BJ (cell line): ENCODE data around the gene PRKD3. TPM values are rescaled to one million over a fixed set of nuclear protein-coding genes. Genes with fewer than 3 reads are reported as not detected.

Experiments
- CTCF ChIA-PET: fragments of 350-600 bp; formaldehyde crosslinking; extraction: SDS; loops from one replicate; lab custom pipeline; 2021; ENCODE audit warnings: antibody characterized with exemption, inconsistent platforms; lab: Yijun Ruan, JAX
- POLR2A ChIA-PET: fragments of 300-600 bp; sonication (Branson Sonifier 250); formaldehyde crosslinking; extraction: SDS; loops from one replicate; lab custom pipeline; 2021; ENCODE audit warnings: antibody characterized with exemption; lab: Charles Lee
- DNase-seq: peaks from one replicate; pipeline ENCODE4 v3.0.0-alpha.2; 2011; ENCODE audit warnings: low read depth
- H3K27me3 ChIP-seq: 2 replicates; pipeline ENCODE4 v1.6.0; 2011; ENCODE audit warnings: low read length; ENCODE audit not compliant: control insufficient read depth, insufficient read depth
- H3K36me3 ChIP-seq: 2 replicates; pipeline ENCODE4 v1.5.1; 2011; ENCODE audit warnings: low read length; ENCODE audit not compliant: control insufficient read depth, insufficient read depth
- H3K4me3 ChIP-seq: 2 replicates; pipeline ENCODE4 v1.5.1; 2011; ENCODE audit warnings: low read depth, mild to moderate bottlenecking, control low read depth, low read length
- CTCF ChIP-seq: IDR thresholded peaks from 2 replicates; pipeline ENCODE4 v1.5.1; 2011; ENCODE audit warnings: low read depth, mild to moderate bottlenecking, control low read depth, inconsistent platforms, low read length, moderate library complexity; ENCODE audit not compliant: insufficient read depth
- polyA plus RNA-seq: library from polyadenylated mRNA; depleted of rRNA; stranded (reverse); fragments of >200 nt; gene quantifications from 2 replicates; pipeline ENCODE4 v1.2.3, GENCODE V29; 2011

The PRKD3 gene
- polyA plus RNA-seq, 1 experiment, result 12.7 TPM

GRCh38 chr2:37317746-37318145 is 6.9 kb downstream of the PRKD3 start:
- CTCF ChIA-PET, result no interaction called here
- DNase-seq, result no peak
- POLR2A ChIA-PET, result no interaction called here
- TF ChIP-seq CTCF, result no peak
- H3K27me3 ChIP-seq, result no peaks in the 10 kb centered on the region
- H3K36me3 ChIP-seq, result no peaks in the 10 kb centered on the region
- H3K4me3 ChIP-seq, result no peak overlapping the region

GRCh38 chr2:37316181-37316580 is 8.5 kb downstream of the PRKD3 start:
- POLR2A ChIA-PET, result no interaction called here

GRCh38 chr2:37315364-37315763 is 9.3 kb downstream of the PRKD3 start:
- H3K27me3 ChIP-seq, result no peaks in the 10 kb centered on the region
- ChIA-PET CTCF (interaction anchor here (0.6 kb wide), 2 partner anchors 9 to 25 kb away, joined by 3 read pairs; no protein-coding TSS in a partner anchor), POLR2A (no interaction called here)
- no peak overlapping the region for H3K4me3 ChIP-seq
- no peaks in the 10 kb centered on the region for H3K36me3 ChIP-seq
- no peak for DNase-seq
- no peak for TF ChIP-seq CTCF

More at GRCh38 chr2:37316181-37316580, 8.5 kb downstream of the PRKD3 start:
- no peak overlapping the region for H3K4me3 ChIP-seq
- H3K36me3 ChIP-seq, result no peaks in the 10 kb centered on the region
- no peak for DNase-seq
- CTCF ChIA-PET, result no interaction called here
- no peaks in the 10 kb centered on the region for H3K27me3 ChIP-seq
- TF ChIP-seq CTCF, result no peak

DNA sequence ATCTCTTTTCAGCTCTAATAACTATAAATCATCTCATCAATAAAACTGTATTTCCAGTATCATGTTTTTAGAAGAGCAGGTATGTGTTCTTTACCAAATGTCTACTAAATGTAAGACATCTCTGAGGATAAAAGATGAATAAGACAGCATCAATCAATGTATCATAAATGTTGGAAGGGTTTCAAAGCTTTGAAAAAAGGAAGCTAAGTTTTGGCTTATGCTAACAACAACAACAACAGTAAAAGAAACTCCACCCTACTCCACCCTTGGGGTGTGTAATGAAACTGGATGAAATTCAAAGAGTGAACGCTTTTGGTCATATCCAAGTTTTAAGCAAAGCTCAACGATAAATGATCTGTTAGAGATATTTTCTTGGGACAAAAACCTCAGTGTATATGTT is 17.1 kb downstream of the PRKD3 start:
- ChIA-PET POLR2A (no interaction called here), CTCF (no interaction called here)
- no peak for DNase-seq
- Histone ChIP-seq H3K4me3 (no peak overlapping the region), H3K36me3 (no peaks in the 10 kb centered on the region), H3K27me3 (no peaks in the 10 kb centered on the region)
- no peak for TF ChIP-seq CTCF

GRCh38 chr2:37306024-37306423 is 18.6 kb downstream of the PRKD3 start:
- Histone ChIP-seq H3K27me3 (no peaks in the 10 kb centered on the region), H3K4me3 (no peak overlapping the region), H3K36me3 (no peaks in the 10 kb centered on the region)
- no peak for DNase-seq
- CTCF ChIA-PET, result no interaction called here
- POLR2A ChIA-PET, result no interaction called here
- TF ChIP-seq CTCF, result no peak
